KMS-11 (cell line): Measurements from ENCODE around the gene ARFGEF2.
"Not testable (repeated sequence)": the region's sequence is repeated elsewhere in the genome, so short reads cannot be mapped to it uniquely, and the experiment has no call there.

Experiments used
- H2AFZ ChIP-seq: fragments of 200-600 bp; sonication (generic); 2 replicates; pipeline ENCODE4 v1.6.1; 2016; ENCODE audit warnings: antibody characterized with exemption, mixed run types, low read depth
- H3K27ac ChIP-seq: fragments of 200-600 bp; sonication (generic); 2 replicates; pipeline ENCODE4 v1.6.1; 2016; ENCODE audit warnings: mild to moderate bottlenecking, mixed run types
- H3K27me3 ChIP-seq: fragments of 200-600 bp; sonication (generic); 2 replicates; pipeline ENCODE4 v1.6.1; 2017; ENCODE audit warnings: mild to moderate bottlenecking, low read depth, mixed run types, moderate library complexity; ENCODE audit not compliant: insufficient read depth
- H3K36me3 ChIP-seq: fragments of 200-600 bp; sonication (generic); 2 replicates; pipeline ENCODE4 v1.6.1; 2017; ENCODE audit warnings: mild to moderate bottlenecking, mixed run types; ENCODE audit not compliant: insufficient read depth
- H3K4me1 ChIP-seq: fragments of 200-600 bp; sonication (generic); 2 replicates; pipeline ENCODE4 v1.6.1; 2016; ENCODE audit warnings: mild to moderate bottlenecking, low read depth, mixed run types; ENCODE audit not compliant: poor library complexity, severe bottlenecking
- H3K4me2 ChIP-seq: fragments of 200-600 bp; sonication (generic); 2 replicates; pipeline ENCODE4 v1.7.0; 2016; ENCODE audit warnings: mild to moderate bottlenecking, mixed run types
- H3K4me3 ChIP-seq: fragments of 200-600 bp; sonication (generic); IDR thresholded peaks from 2 replicates; pipeline ENCODE4 v1.6.1; 2017; ENCODE audit warnings: low read depth, low read length, mixed read lengths; ENCODE audit not compliant: insufficient read depth
- H3K79me2 ChIP-seq: fragments of 200-600 bp; sonication (generic); 2 replicates; pipeline ENCODE4 v1.6.1; 2016; ENCODE audit warnings: low read depth, mixed run types; ENCODE audit not compliant: insufficient read depth
- H3K9ac ChIP-seq: fragments of 200-600 bp; sonication (generic); 2 replicates; pipeline ENCODE4 v1.6.1; 2016; ENCODE audit warnings: mild to moderate bottlenecking, mixed run types
- H4K20me1 ChIP-seq: fragments of 200-600 bp; sonication (generic); 2 replicates; pipeline ENCODE4 v1.6.1; 2016; ENCODE audit warnings: mild to moderate bottlenecking, mixed run types; ENCODE audit not compliant: insufficient read depth
- CTCF ChIP-seq: fragments of 200-600 bp; sonication (generic); conservative IDR thresholded peaks from 2 replicates; pipeline ENCODE4 v1.6.1; 2017; ENCODE audit warnings: low read depth, mild to moderate bottlenecking, antibody characterized with exemption, low read length, moderate library complexity, mixed read lengths

Gene ARFGEF2

GRCh38 chr20:48930878-48931277 lies 9.4 kb downstream of the ARFGEF2 start:
- Histone ChIP-seq H4K20me1 (0 out of 2 replicates have a peak, but pooled peaks cover 13% of the 10 kb centered on the region), H3K79me2 (peaks cover 81% of the 10 kb centered on the region), H3K36me3 (no peaks in the 10 kb centered on the region), H3K4me2 (no peak overlapping the region), H3K4me1 (peaks cover 17% of the 10 kb centered on the region), H3K27me3 (no peaks in the 10 kb centered on the region), H3K9ac (no peak overlapping the region), H2AFZ (no peak overlapping the region), H3K4me3 (no peak overlapping the region), H3K27ac (no peak overlapping the region)
- TF ChIP-seq CTCF: no peak

GRCh38 chr20:48931527-48932374 lies 10.2 kb downstream of the ARFGEF2 start:
- Histone ChIP-seq H3K27ac (no peak overlapping the region), H3K36me3 (no peaks in the 10 kb centered on the region), H3K9ac (no peak overlapping the region), H3K4me1 (peaks cover 10% of the 10 kb centered on the region), H4K20me1 (0 out of 2 replicates have a peak, but pooled peaks cover 13% of the 10 kb centered on the region), H3K4me3 (no peak overlapping the region), H2AFZ (no peak overlapping the region), H3K27me3 (no peaks in the 10 kb centered on the region), H3K4me2 (no peak overlapping the region), H3K79me2 (peaks cover 72% of the 10 kb centered on the region)
- no peak for TF ChIP-seq CTCF

- TF ChIP-seq CTCF: no peak
- Histone ChIP-seq H3K9ac (no peak overlapping the region), H3K4me1 (peaks cover 10% of the 10 kb centered on the region), H3K79me2 (peaks cover 65% of the 10 kb centered on the region), H3K27me3 (no peaks in the 10 kb centered on the region), H3K4me3 (no peak overlapping the region), H4K20me1 (0 out of 2 replicates have a peak, but pooled peaks cover 13% of the 10 kb centered on the region), H3K27ac (no peak overlapping the region), H3K4me2 (no peak overlapping the region), H3K36me3 (no peaks in the 10 kb centered on the region), H2AFZ (no peak overlapping the region)
Observed at GRCh38 chr20:48932375-48932941, 10.9 kb downstream of the ARFGEF2 start.

- peaks cover 10% of the 10 kb centered on the region for H3K4me1 ChIP-seq
- H2AFZ ChIP-seq: no peak overlapping the region
- no peaks in the 10 kb centered on the region for H3K27me3 ChIP-seq
- H3K79me2 ChIP-seq: peaks cover 60% of the 10 kb centered on the region
- H3K9ac ChIP-seq: no peak overlapping the region
- H4K20me1 ChIP-seq: 0 out of 2 replicates have a peak, but pooled peaks cover 13% of the 10 kb centered on the region
- no peak overlapping the region for H3K4me3 ChIP-seq
- TF ChIP-seq CTCF: no peak
- H3K36me3 ChIP-seq: no peaks in the 10 kb centered on the region
- no peak overlapping the region for H3K27ac ChIP-seq
- no peak overlapping the region for H3K4me2 ChIP-seq
Observed at GRCh38 chr20:48933017-48933766, 11.7 kb downstream of the ARFGEF2 start.

GRCh38 chr20:48934273-48934877 lies 12.9 kb downstream of the ARFGEF2 start:
- not testable (repeated sequence) for H3K36me3 ChIP-seq, H3K27ac ChIP-seq, H3K4me2 ChIP-seq, H3K4me3 ChIP-seq, H3K4me1 ChIP-seq, H4K20me1 ChIP-seq, H3K9ac ChIP-seq, H3K27me3 ChIP-seq, H2AFZ ChIP-seq
- peaks cover 55% of the 10 kb centered on the region for H3K79me2 ChIP-seq

GRCh38 chr20:48934966-48935365 lies 13.5 kb downstream of the ARFGEF2 start:
- not testable (repeated sequence) for H2AFZ ChIP-seq, H3K4me2 ChIP-seq, H3K27me3 ChIP-seq, H3K4me3 ChIP-seq, H3K4me1 ChIP-seq, H3K9ac ChIP-seq, H4K20me1 ChIP-seq, H3K27ac ChIP-seq, H3K36me3 ChIP-seq
- H3K79me2 ChIP-seq: peaks cover 54% of the 10 kb centered on the region
